ENCODE measurements around the gene NINL.

- TF ChIP-seq POLR2A (IDR thresholded peaks at IDR 0.05) (no peak), CTCF (IDR thresholded peaks at IDR 0.05 in 8 of 11, conservative IDR thresholded peaks at IDR 0.05 in 3 of 11) (no peak)
Observed at GRCh38 chr20:25532015-25532751, 53.1 kb downstream of the NINL start.

Data from spleen (tissue), 7 donors.